Stimulated activated CD8-positive, alpha-beta memory T cell treated with anti-CD3 and anti-CD28 coated beads, Interleukin-2, amount 100 ng/mL, for 1 hour (primary cell): Measurements from ENCODE around the gene WASHC4.
"Not testable (repeated sequence)": the region's sequence is repeated elsewhere in the genome, so short reads cannot be mapped to it uniquely, and the experiment has no call there.

Experiments used
- DNase-seq, 2 donors: peaks; one replicate each; pipeline ENCODE4 v3.0.0-alpha.2; 2020; ENCODE audit warnings: low read depth in 2 of 2

Gene WASHC4

DNA sequence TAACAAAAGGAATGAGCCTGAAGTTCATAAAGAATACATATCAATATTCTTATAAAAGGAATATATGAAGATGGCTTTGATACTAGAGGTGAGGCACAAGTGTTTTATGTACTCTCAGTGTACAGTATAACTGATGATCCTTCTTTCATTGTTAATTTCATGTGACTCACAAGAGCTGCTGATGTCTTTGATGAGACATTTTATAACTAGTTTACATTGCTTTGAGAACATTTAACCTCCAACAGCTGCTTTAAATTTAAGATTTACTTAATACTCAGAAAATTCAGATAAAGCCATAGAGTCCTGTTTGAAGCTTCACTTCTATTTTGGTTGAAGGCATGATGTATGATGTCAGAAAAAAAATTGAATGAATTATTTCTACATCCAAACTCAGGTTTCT, 59.8 kb downstream of the WASHC4 start:
- DNase-seq, result no peak

DNA sequence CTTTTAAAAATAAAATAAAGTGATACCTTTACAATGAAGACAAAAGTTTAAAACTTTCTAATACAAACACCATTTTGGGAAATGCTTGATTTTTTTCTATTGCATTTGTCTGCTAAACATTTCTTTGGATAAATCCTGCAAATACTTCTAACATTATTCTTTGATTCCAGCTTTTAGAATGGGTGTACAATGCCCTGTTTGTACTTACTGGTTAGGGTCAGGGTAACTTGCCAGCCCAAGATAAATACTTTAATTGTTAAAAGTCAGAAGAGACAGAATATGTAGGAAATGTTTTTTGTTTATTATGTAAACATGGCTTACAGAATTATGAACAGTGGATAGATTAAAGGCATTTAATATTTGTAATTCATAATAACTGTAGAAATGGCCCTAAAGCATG, 60.5 kb downstream of the WASHC4 start:
- DNase-seq, result no peak

DNA sequence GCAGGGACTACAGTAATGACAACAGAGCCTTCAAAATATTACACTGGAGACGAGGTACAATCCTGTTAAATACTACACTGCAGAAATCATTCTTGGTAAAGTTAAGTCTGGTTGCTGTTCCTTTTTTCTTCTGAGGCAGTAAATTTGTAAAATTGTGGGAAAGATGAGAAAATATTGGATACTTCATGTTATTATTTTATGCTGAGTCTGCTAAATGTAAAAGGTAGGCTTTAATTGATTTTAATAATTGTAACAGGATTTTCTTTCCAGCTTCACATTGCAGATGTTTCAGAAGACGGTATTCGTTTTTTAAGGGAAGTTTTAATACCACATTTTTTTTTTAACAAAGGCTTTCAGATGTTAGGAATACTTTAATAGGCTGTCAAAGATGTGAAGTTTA, 62.6 kb downstream of the WASHC4 start:
- DNase-seq, result no peak

DNA sequence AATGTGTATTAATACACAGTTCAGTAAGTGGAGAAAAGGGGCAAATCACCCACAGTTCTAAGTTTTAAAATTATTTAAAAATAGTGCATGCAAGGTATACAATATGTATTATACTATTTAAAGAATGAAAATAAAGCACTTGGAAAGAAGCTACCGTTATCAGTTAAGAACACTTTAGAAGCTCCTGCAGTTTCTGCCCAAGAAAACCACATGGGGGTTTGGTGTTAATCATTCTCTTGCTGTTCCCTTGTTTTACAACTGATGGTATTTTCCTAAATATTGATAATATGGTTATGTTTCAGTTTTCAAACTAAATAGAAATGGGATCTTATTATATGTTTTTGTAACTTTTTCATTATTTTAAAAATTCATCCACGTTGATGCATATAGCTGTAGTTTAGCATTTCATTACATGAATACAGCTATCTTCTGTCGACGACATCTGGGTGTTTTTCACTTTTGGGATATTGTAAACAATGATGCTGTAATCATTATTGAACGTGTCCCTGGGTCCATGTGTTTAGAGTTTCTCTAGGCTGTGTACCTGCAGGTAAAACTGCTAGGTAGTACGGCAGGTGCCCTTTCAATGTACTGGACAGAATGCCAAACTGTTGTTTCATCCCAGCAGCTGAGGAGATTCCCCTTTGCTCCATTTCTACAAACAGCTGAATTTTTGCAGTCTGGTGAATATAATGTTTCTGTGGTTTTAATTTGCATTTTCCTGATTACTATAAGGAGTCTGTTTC, 64.3 kb downstream of the WASHC4 start:
- no peak for DNase-seq

DNA sequence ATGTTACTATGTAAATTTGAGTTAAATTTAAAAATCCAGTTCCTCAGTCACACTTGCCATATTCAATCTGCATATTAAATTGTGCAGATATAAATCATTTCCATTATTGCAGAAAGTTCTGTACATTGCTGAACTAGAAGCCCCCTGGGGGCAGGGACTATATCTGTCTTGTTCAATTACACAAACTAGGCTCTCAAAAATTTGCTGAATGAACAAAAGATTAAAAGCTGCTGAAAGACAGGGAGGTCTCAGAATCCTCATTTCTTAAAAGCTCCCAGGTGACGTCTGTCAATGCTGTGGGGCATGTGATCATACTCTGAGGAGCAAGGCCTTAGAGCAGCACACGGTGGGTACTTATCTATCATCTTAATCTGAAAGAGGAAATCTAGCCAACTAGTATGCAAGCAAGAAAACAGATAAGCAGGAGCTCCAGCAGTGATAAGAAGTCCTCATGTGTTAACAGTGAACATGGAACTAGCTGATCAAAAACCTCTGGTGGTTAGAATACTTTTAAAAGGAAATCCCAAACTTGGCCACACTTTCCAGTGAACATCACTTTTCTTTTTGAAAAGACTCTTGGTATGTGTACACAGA, 68.0 kb downstream of the WASHC4 start:
- DNase-seq, result no peak

DNA sequence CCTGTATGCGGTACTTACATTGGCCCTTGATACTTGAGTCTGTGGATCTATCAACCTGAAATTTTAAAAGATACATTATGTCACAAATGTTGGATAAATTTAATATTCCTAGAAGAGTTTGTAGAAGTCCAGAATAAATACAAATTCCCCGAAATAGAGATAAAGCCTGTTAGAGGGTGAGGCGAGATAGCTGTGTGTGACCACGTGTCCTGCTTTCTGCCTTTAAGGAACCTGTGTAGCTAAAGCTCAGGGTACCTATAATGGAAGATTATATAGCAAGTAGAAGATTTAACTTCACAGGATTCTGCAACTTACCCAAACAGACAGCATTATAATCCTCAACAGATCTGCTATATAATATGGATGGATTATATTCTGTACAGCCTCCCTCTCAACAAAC, 69.7 kb downstream of the WASHC4 start:
- no peak for DNase-seq

DNA sequence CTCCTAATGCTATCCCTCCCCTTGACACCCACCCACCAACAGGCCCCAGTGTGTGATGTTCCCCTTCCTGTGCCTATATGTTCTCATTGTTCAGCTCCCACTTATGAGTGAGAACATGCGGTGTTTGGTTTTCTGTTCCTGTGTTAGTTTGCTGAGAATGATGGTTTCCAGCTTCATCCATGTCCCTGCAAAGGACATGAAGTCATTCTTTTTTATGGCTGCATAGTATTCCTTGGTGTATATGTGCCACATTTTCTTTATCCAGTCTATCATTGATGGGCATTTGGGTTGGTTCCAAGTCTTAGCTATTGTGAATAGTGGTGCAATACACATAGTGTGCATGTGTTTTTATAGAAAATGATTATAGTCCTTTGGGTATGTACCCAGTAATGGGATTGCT, 71.6 kb downstream of the WASHC4 start:
- DNase-seq, result not testable (repeated sequence)

DNA sequence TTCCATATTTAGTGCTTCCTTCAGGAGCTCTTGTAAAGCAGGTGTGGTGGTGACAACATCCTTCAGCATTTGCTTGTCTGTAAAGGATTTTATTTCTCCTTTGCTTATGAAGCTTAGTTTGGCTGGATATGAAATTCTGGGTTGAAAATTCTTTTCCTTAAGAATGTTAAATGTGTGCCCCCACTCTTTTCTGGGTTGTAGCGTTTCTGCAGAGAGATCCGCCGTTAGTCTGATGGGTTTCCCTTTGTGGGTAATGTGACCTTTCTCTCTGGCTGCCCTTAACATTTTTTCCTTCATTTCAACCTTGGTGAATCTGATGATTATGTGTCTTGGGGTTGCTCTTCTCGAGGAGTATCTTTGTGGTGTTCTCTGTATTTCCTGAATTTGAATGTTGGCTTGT, 75.9 kb downstream of the WASHC4 start:
- not testable (repeated sequence) for DNase-seq

DNA sequence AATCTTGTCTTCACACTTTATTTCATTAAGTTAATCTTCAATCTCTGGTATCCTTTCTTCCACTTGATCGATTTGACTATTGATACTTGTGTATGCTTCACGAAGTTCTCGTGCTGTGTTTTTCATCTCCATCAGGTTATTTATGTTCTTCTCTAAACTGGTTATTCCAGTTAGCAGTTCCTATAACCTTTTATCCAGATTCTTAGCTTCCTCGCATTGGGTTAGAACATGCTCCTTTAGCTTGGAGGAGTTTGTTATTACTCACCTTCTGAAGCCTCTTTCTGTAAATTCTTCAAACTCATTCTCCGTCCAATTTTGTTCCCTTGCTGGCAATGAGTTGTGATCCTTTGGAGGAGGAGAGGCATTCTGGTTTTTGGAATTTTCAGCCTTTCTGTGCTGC, 76.4 kb downstream of the WASHC4 start:
- not testable (repeated sequence) for DNase-seq

DNA sequence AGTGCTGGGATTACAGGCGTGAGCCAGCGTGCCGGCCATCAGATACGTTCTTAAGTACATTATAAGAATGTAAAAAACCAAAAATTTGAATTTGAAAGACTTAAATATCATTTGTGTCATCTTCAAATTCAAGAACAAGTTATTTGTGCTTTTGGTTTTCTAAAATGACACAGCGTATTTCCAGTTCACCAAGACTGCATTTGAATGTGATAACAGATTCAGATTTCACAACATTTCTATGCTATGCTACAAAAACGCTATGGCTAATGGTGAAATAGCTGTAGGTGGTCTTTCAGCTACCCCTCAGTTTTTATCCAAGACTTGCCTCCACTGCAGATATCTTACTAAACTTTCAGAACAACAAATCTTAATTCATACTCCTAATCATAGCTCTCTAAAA, 81.8 kb downstream of the WASHC4 start:
- DNase-seq, result no peak

DNA sequence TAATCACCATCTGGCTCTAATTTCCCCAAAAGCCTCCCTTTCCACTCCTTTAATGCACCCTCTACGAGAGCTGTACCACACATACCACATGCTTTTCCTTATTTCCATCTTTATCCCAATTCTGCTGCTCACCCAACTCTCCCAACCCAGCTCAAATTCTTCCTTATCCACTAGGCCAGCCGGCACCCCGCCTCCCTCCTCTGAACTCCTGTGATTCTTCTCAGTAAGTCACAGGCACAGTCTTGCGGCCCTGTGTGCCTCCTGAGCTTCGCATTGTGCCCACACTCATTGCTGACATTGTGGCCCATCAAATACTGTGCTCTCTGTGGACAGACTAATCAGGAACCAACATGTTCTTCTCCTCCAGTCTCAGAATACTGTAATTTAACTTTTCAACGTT, 83.0 kb downstream of the WASHC4 start:
- no peak for DNase-seq

DNA sequence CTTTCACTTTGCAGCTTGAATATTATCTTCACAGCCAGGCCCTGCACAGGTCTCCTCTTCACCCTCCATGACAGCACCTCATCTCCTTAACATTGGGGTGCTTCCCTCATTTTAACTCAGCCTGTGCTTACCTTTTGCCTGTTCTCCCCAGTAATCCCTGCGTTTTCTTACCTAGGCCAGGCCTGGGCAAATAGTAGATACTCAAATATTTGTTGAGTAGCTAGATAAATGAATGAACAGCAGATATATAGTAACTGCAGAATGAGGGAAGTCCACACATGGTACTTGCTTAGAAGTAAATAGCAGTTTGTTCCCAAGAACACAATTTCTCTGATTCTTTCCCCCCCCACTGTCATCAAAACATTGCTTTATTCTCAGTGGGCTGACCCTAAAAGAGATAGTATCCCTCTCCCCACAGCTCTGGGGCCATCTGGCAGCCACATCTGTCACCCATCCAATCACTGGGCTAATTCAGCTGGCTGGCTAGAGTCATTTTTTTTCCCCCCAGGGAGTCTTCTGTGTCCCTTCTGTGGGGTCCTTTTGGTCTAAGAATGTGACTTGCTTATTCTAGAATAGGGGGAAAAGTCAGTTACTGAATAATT, 85.2 kb downstream of the WASHC4 start:
- no peak for DNase-seq

DNA sequence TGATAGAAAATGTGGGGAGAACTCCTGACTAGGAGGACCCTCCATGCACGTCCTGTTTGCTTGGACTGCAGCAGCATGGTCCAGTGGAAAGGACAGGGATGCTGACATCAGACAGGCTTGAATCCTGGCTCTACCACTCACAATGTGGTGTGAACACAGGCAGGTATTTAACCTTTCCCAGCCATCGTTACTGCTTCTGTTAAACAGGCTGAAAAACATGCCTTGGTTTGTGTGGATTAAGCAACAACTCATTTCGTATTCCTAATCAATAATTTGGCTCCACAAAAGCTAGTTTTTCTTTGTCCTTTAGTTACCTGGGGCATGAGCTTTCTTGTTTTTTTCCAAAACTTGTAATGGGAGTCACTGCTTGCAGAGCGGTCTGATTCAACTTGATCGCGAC, 87.4 kb downstream of the WASHC4 start:
- no peak for DNase-seq

DNA sequence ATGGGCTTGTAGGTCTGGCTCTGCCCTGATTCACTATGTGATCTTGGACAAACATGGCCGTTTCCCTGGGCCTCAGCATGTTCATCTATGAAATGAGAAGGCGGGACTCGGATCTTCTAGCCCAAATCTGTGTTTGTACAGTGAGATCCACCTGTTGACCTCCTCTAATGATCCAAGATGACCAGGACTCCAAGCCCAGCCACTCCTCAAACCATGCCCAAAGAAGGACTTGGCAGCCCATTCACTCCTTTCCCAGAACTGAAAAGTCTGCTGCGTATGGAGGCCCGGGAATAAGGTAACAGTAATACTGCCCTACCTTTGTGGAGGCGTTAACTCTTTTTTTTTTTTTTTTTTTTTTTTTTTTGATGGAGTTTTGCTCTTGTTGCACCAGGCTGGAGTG, 88.6 kb downstream of the WASHC4 start:
- no peak for DNase-seq

DNA sequence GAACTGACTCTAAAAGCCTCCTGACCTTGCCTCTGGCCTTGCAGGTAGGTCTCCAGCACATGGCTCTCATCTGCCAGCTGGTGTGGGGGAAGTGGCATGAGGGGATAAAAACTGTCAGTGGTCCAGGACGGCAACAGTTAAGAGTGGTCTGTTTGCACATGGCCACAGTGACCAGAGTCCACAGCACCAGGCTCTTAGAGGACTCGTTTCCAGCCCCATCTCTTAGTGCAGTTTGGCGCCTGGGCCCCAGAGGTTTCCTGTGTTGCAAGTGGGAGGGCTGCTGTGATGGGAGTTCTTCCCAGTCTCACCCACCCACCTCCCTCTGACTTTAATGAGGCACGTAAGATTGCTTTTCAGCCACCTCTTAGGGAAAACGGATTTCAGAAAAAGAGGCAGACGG, 91.4 kb downstream of the WASHC4 start:
- DNase-seq, result no peak

DNA sequence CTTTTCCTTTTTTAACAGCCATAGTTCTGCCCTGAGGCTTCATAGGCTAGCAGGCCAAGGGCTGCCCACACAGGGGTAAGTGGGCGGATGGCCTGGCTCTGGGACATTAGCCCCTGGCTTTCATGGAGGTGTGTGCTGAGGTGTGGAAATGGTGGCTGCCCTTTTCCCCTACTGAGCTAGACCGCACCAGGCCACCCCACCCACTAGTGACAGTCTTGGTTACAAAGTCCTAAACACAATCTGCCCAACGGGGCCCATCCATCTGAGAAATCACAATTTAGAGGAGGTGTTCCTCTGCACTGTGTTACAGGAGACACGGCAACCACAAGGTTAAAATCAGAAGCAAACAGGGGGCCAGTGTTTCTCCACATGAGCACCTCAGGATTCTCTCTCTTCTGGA, 92.9 kb downstream of the WASHC4 start:
- no peak for DNase-seq

DNA sequence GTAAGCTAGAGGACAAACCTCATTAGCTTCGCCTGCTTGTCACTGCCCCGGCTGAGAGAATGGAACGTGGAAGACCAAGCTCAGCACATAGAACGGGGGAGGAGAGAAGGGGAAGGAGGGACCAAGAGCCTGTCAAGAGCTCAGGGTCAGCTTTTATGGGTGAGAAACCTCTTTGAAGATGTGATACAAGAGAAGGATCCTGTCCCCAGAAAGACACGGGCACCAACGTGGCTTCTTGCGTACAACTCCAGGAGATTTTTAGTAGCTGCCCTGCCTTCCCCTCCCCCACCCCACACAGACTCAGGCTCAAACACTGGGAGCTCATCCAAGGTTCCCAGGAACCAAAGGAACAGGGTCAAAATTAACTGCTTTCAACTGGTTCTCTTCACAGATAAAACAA, 93.8 kb downstream of the WASHC4 start:
- no peak for DNase-seq

DNA sequence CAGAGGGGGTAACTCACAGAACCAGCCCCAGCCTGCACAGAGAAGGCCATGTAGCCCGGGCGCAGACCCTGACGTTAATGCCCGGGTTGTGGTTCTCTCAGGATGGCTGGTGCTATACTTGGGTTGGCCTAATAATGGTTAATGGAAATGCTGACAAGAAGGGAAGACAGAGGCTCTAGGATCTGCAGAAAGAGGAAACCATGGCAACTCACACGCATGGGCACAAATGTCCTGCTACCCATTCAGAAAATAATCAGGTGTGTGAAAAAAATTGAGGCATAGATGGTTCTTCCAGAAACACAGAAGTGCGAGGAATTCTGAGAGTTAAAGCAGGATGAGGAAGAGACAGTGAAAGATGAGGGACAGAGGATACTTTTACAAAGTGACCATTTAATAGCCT, 94.7 kb downstream of the WASHC4 start:
- DNase-seq, result no peak

DNA sequence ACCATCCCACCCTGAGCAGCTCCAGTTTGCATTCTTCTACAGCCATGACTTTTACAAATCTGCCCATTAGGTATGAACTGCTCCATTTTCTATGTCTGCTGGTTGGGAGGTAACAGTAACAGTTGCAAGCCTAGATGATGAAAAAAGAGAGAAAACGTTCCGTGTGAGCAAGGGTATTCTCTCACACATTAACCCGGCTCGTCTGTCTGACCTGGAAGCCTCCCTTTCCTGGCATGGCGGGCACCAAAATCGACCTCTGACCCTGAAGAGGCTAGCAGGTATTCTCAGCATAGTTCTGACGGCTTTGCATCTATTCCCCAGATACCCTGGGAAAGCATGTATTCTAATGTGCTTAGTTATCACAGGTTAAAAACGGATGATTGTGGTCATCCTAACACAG, 96.6 kb downstream of the WASHC4 start:
- DNase-seq, result no peak

DNA sequence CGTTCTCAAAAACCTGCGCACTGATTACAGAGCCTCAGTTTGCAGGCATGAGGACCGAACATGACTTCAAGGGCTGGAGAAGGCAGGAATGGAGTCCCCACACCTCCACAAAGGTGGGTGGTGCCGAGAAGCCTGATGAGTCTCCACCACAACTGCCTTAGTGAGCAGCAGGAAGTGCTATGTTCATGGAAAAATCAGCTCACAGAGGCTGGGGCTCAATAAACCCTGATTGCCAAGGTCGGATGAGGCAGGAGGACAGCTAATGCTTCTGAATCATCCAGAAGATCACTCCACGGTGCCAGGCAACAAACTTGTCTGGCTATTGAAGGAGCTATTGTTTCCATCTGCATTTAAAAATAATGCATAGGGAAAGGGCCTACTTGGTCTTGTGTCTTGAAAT, 97.4 kb downstream of the WASHC4 start:
- DNase-seq, result no peak

DNA sequence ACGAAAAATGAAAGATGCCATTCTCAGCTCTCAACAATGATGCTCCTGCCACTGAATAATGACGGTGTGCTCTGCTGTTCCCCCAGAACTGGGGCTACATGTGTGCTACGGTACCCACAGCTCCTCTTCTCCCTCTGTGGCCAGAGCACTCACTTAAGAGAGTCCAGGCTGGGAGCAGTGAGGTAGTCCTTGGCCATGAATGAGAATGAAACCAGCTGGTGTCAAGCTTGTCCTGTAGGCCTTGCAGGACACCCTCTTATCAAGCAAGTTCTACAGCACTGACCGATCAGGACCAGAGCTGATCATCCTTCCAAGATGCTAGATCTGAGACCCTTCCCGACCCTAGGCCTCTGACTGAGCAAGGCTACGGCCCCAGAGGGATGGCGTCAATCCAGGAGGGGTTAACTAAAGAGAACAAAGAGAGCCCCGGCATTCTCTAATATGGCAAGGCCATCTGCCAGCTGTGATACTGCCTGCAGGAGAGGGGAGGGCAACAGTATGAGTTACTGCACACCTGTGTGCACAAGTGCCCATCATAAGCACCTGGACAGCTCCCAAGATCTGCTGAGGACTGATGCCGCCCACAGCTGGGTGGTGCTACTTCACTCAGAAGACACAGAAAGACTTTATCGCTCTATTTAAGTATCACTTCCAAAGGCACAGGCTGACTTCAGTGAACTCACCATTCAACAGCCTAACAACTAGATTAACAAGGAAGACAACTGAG, 98.0 kb downstream of the WASHC4 start:
- no peak for DNase-seq

DNA sequence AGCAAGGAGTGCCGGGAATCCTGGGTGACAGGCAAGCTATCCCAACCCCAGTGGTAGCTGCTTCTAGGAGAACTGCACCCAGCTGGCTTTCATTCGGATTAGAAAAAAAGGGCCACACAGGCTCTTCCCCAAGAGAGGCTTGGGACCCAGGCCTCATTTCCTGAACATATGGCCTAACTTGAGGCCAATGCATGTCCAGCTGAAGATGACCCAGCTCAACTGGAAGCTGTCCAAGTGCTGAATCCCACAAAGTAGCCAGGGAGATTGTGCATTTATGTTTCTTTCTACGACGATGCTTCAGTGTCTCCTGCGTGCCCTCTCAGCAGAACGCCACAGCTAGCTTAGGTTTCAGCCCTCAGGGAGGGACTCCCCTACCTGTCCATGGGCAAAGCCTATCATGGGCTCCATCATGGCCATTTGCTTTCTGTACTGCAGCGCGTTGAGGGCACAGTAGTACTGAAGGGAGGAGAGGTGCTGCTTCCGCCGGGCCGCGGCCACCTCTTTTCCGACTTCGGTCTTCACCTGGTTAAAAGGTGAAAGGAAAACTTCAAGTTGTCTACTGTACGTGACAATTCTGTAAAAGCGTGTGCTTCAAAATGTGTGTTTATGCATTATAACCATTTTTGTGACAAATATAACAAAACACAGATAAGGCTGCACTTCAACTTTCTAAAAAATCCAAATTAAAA, 99.3 kb downstream of the WASHC4 start:
- DNase-seq, result no peak
